IPS DF 4.7 (cell line): ENCODE results near the gene PPP1CA.

Source experiments
- DNase-seq: peaks from one replicate; pipeline ENCODE4 v3.0.0-alpha.2; 2013; ENCODE audit warnings: low spot score; ENCODE audit errors: extremely low read depth

PPP1CA gene

GRCh38 chr11:67401495-67402191 lies at the start of gene PPP1CA:
Gene PPP1CA, minus strand, starts transcription at chr11:67401858. Its CDS starts 76 bp downstream, at chr11:67401782.
- DNase-seq: no peak

GRCh38 chr11:67450796-67451657 lies 49.4 kb upstream of the PPP1CA start:
- DNase-seq: no peak

- no peak for DNase-seq
Measured at GRCh38 chr11:67449116-67449844, 47.6 kb upstream of the PPP1CA start.

- no peak for DNase-seq
Measured at GRCh38 chr11:67448220-67448609, 46.6 kb upstream of the PPP1CA start.

DNA sequence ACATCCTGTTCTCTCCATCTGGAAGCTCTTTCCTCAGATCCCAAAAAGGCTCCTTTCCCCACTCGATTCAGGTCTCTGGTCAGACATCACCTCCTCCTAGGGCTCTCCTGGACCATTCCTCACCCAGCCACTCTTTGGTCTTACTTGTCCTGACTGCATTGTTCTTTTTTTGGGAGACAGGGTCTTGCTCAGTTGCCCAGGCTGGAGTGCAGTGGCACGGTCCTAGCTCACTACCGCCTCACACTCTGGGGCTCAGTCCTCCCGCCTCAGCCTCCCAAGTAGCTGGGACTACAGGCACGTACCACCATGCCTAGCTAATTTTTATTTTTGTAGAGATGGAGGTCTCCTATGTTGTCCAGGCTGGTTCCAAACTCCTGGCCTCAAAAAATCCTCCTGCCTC lies 43.9 kb upstream of the PPP1CA start:
- no peak for DNase-seq

- no peak for DNase-seq
Measured at GRCh38 chr11:67442504-67443404, 41.1 kb upstream of the PPP1CA start.

DNA sequence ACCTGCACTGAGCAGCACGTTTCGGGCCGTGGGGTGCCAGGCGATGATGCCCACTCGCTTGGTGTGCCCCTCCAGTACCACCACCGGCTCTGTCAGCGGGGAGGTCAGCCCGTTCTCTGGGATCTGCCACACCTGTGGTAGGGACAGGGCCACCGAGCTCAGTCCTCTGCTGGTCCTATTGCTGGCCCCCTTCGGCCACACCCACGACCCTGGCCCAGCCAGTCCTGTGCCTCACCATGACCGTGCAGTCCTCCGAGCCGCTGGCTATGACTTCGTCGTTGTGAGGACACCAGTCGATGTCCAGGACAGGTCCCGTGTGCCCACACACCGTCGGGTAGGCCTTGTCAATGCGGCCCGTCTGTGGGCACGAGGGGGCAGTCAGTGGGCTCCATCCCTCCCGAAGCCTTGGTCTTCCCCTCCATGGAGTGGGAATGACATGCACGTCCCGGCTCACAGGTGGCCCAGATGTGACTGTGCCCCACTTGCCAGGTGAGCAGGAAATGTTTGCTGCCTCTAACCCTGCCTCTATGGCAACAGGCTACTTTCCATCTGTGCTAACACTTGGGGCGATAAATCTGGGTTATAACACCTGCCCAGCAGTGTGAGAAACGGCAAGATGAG lies 40.2 kb upstream of the PPP1CA start:
- DNase-seq: no peak

- DNase-seq: no peak
Measured at GRCh38 chr11:67441098-67441563, 39.5 kb upstream of the PPP1CA start.

GRCh38 chr11:67440229-67441097 lies 38.8 kb upstream of the PPP1CA start:
- no peak for DNase-seq

DNA sequence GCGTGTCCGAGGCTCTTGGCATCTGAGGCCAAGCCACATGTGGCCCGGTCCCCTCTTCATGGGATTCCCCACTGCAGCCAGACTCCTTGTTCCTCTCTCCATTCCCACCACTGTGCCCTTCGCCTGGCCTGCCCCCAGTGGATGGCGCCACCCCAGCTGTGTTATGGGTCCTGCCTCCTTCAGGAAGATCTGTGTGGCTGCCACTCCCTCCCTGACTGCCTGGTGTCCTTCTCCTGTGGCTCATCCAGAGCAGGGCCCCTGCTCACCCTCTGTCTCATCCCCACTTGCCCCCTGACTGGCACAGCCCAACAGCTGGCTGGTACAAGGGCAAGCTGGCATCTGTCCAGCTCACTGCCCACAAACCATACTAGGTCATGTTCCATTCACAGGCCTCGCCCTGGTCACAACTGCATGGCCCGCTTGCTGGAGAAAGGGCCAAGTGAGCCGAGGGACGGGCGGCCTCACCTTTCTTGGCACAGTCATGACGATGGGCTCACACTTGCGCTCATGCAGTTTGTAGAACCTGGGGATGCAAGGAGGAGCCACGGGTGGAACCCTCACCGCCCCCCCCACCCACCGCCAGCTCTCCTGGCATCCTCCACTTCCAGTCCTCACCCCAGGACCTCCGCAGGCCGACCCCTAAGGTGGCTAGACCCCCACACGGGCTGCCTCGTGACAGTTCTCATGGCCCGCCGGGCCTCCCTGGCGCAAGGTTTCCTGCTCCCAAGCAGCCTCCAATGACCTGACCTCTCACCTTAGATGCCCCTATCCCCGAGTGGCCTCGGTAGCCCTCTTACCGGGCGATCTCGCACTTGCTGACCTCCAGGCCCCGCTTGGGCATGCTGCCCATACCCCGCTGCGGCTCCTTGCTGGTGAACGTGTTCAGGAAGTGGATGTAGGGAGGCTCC lies 37.9 kb upstream of the PPP1CA start:
- no peak for DNase-seq

DNA sequence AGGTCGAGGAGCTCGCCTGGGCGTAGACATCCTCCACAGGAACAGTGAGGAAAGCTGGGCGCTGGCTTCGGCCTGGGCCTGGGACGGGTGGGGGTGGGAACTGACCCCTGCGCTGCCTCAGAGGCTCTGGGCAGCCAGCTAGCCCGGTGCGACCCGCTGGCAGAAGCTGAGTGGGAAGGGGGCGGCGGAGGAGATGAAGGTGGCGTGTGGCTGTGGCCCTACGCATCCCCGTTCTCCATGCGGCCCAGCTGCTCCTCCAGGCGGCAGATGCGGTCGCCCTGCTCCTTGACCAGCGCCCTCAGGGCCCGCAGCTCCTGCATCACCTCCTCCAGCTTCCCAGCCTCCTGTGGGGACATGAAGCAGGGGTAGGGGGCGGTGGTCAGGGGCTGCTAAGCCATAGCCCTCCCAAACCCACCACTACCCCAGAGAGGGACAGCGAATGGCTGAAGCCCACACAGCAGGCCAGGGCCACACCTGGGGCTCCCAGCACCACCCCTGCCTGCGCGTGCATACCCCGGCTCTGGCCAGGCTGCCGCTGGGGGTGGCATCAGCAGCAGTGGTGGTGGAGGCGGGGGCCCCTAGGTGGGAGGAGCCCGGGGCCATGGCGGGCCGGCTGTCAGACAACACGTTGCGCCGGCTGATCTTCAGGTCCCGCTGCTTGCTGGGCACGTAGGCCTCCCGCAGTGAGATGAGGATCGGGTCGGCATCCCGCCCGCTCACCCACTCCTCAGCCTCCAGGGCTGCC lies 36.7 kb upstream of the PPP1CA start:
- no peak for DNase-seq

GRCh38 chr11:67437809-67438157 lies 36.1 kb upstream of the PPP1CA start:
- DNase-seq: no peak

- no peak for DNase-seq
Measured at GRCh38 chr11:67437082-67437808, 35.6 kb upstream of the PPP1CA start, which contains the start of gene PTPRCAP. Gene PTPRCAP, minus strand, starts transcription at chr11:67437682. Its CDS starts 63 bp downstream, at chr11:67437619.

DNA sequence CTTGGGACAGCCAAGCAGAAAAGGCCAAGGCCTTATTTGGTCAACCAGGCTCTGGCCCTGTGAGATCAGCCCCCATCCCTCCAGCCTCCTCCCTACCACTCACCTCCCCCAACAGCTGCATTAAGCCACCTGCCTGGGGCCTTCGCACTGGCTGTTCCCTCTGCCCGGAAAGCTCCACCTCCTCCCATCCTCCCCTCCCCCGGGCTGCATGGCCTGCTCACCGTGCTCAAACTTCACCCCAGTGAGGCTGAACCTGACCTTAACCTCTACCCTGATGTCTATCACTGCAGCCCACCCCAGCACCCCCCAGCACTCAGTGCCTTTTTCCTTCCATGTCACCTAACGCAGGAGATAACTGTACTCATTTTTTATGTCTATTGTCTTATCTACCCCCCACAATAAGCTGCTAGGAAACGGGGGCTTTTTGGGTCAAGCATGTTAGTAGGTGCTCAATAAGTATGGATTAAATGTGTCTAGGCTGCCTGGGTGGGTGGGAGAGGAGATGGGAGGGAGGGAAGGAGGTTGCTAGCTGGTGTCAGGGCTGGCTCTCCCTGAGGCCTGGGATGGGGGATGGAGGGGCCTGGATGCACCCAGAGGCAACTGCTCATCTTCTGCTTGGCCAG lies 34.9 kb upstream of the PPP1CA start:
- DNase-seq: no peak

DNA sequence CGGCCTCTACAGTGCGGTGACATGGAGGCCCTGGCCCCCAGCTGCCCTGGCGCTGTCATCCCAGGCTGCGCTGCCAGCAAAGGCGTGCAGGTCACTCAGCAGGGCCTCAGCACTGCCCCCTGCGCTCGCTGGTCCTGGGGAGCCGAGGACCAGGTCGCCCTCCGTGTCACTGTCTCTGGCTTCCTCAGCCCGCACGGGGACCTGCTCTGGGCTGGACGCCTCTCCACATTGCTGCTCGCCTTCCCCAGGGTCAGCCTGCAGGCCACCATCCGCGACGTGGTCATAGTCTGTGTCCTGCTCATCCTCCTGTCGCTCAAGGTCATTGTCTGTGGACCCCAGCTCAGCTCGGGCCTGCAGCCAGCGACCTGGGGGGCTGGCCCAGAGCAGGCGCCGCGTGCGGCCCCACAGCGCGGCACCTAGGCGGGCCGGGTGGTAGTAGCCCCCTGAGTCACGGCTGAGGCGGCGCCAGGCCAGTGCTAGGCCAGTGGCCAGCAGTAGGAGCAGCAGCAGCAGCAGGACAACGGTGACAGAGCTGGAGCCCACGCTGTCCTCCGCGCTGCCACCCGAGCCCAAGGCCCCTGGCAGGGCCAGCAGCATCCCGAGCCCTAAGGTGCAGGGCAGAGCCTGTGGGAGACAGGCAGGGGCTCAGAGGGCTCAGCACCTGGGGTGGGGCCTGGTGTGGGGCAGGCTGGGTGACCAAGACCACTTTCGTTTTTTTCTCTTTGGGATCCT lies 34.2 kb upstream of the PPP1CA start:
- DNase-seq: no peak
